Stomach (tissue), 4 donors: ENCODE measurements around the gene FAM24B.

ENCODE experiments used
- CTCF ChIP-seq, 7 experiments: fragments of 450-650 bp in 4 of 7; fragments of 200-600 bp in 3 of 7; sonication (generic) in 3 of 7; IDR thresholded peaks; one replicate each; pipeline ENCODE4 v1.5.1; 2016 to 2019; ENCODE audit warnings: antibody characterized with exemption in 7 of 7, control low read depth in 2 of 7, mild to moderate bottlenecking in 1 of 7
- EP300 ChIP-seq: sonication (generic); formaldehyde crosslinking; IDR thresholded peaks from one replicate; pipeline ENCODE4 v1.6.1; 2017; ENCODE audit warnings: antibody characterized with exemption
- POLR2A ChIP-seq, 4 donors: fragments of 450-650 bp; IDR thresholded peaks; one replicate each; pipeline ENCODE4 v1.6.1; 2016; ENCODE audit warnings: antibody characterized with exemption in 4 of 4, control low read depth in 2 of 4, mild to moderate bottlenecking in 1 of 4, moderate library complexity in 1 of 4
- POLR2AphosphoS5 ChIP-seq, 3 donors: sonication (generic); formaldehyde crosslinking; IDR thresholded peaks; one replicate each; pipeline ENCODE4 v1.6.1; 2016; ENCODE audit warnings: antibody characterized with exemption in 3 of 3

- TF ChIP-seq CTCF (IDR thresholded peaks at IDR 0.05) (no peak), POLR2A (IDR thresholded peaks at IDR 0.05) (no peak), POLR2AphosphoS5 (IDR thresholded peaks at IDR 0.05) (no peak), EP300 (no peak)
Measured at GRCh38 chr10:122850705-122851640, 28.4 kb downstream of the FAM24B start.
